HL-60/S4 treated with phorbol 12-myristate 13-acetate at 8.2 ng/mL for 4 days and 3 days (cell line): ENCODE measurements around the gene RPL28.

Source experiments
- in situ Hi-C: fragments of 300-500 bp; cut with MboI; formaldehyde crosslinking; loops from 2 replicates; pipeline ENCODE4 v1.15.0; 2022; ENCODE audit warnings: low sequenced_read_pairs

RPL28 gene

GRCh38 chr19:55353356-55353802, 32.4 kb upstream of the RPL28 start:
- in situ Hi-C loops = no loop called here

- in situ Hi-C loops = no loop called here
Measured at GRCh38 chr19:55353803-55354697, 31.7 kb upstream of the RPL28 start.

- in situ Hi-C loops = no loop called here
Measured at GRCh38 chr19:55354698-55355212, 31.0 kb upstream of the RPL28 start, which contains the start of gene COX6B2. Gene COX6B2, minus strand, starts transcription at chr19:55354719. Its CDS starts 198 bp downstream, at chr19:55354521.

- in situ Hi-C loops = no loop called here
Measured at GRCh38 chr19:55355213-55355821, 30.4 kb upstream of the RPL28 start.

GRCh38 chr19:55358493-55358892, 27.2 kb upstream of the RPL28 start:
- in situ Hi-C loops = no loop called here

GRCh38 chr19:55358943-55359908, 26.5 kb upstream of the RPL28 start:
- in situ Hi-C loops = no loop called here

- in situ Hi-C loops = no loop called here
Measured at GRCh38 chr19:55360902-55361301, 24.8 kb upstream of the RPL28 start.

GRCh38 chr19:55362174-55362989, 23.4 kb upstream of the RPL28 start:
- in situ Hi-C loops = no loop called here

- in situ Hi-C loops = no loop called here
Measured at GRCh38 chr19:55362990-55363716, 22.6 kb upstream of the RPL28 start, which contains the start of gene GARIN5B. Gene GARIN5B, minus strand, starts transcription at chr19:55363260. Its CDS starts 194 bp downstream, at chr19:55363066.

GRCh38 chr19:55365245-55365644, 20.5 kb upstream of the RPL28 start:
- in situ Hi-C loops = no loop called here

- in situ Hi-C loops = no loop called here
Measured at GRCh38 chr19:55365964-55366363, 19.8 kb upstream of the RPL28 start.

GRCh38 chr19:55366790-55367189, 18.9 kb upstream of the RPL28 start:
- in situ Hi-C loops = no loop called here

- in situ Hi-C loops = no loop called here
Measured at GRCh38 chr19:55368106-55368505, 17.6 kb upstream of the RPL28 start.

GRCh38 chr19:55368701-55369563, 16.8 kb upstream of the RPL28 start:
- in situ Hi-C loops = no loop called here

GRCh38 chr19:55369653-55370304, 16.0 kb upstream of the RPL28 start:
- in situ Hi-C loops = no loop called here

GRCh38 chr19:55370305-55370988, 15.3 kb upstream of the RPL28 start, which contains the start of gene IL11:
Gene IL11, minus strand, starts transcription at chr19:55370463. Its CDS starts 153 bp downstream, at chr19:55370310.
- in situ Hi-C loops = no loop called here
